ENCODE results near the gene PZP. TPM values are rescaled to one million over a fixed set of nuclear protein-coding genes. Genes with fewer than 3 reads are reported as not detected.

PZP gene
- total and polyA plus RNA-seq, 2 of the 8 experiments (the other 6 are each of a cell fraction or from before 2014, with no cell fraction given) = 0.08 TPM; not detected in 1

DNA sequence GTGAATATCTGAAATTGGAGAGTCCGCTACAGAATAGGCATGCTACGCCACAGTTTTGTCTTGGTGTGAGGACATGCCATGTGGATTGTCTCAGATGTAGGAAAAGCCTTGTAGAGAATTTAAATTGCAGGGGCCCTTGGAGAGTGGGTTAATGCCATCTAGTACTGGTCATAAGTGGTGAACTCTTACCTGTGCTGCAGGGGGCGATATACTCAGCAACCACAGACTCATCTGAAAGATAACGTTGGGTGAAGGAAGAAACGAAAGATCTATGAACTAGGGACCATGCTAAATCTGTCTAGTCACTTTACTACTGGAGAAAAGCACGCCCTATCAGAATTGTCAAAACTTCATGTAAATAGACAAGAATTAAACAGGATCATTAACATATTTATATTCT is 58.8 kb downstream of the PZP start:
- CTCF ChIA-PET (ENCODE audit: partially characterized antibody) = interaction anchor here (0.7 to 3.0 kb wide), 17 partner anchors 10 to 494 kb away, joined by 3 to 44 read pairs (median 3); partner anchors contain the start of gene A2M
- H3K9me3 ChIP-seq (ENCODE audit: insufficient read depth in 2 of 2, low read depth in 1 of 2, low read length in 1 of 2) = peaks cover 3 to 4% of the 10 kb centered on the region in 2 experiments; a peak in 2 of 4 replicates

More for the DNA sequence above, 58.8 kb downstream of the PZP start:
- Histone ChIP-seq H3K79me1 (ENCODE audit: low read depth, low read length) (no peaks in the 10 kb centered on the region), H3K9ac (replicated peaks in 1 of 4; ENCODE audit: extremely low read depth in 1 of 4, low read depth in 3 of 4, low read length in 3 of 4) (no peak overlapping the region), H3K56ac (replicated peaks; ENCODE audit: insufficient read length, low read depth, low read length) (no peak overlapping the region), H2BK5ac (ENCODE audit: low read depth, low read length) (no peak overlapping the region), H3K27ac (ENCODE audit: low read depth, low read length) (no peak overlapping the region), H3K4ac (replicated peaks; ENCODE audit: insufficient read length, low read depth, low read length) (no peak overlapping the region), H2AK5ac (ENCODE audit: low read depth, low read length) (no peak overlapping the region), H4K5ac (ENCODE audit: insufficient read length, low read depth, low read length) (no peak overlapping the region), H2BK12ac (ENCODE audit: low read depth, low read length) (no peak overlapping the region), H3K23ac (ENCODE audit: insufficient read length) (no peak overlapping the region), H4K8ac (ENCODE audit: extremely low read depth, insufficient read depth, low read length) (no peak overlapping the region), H4K20me1 (replicated peaks in 1 of 2; ENCODE audit: control insufficient read depth in 1 of 2, insufficient read depth in 2 of 2, low read length in 2 of 2) (no peaks in the 10 kb centered on the region), H2AFZ (ENCODE audit: low read length) (no peak overlapping the region; the same call in 1 of the 2 replicates), H3K27me3 (replicated peaks in 1 of 4; ENCODE audit: control insufficient read depth in 3 of 4, extremely low read depth in 1 of 4, insufficient read depth in 3 of 4, low read length in 3 of 4) (no peaks in the 10 kb centered on the region), H3K14ac (ENCODE audit: insufficient read length) (no peak overlapping the region), H3K4me2 (ENCODE audit: insufficient read depth in 1 of 2, low read depth in 2 of 2, low read length in 2 of 2) (no peak overlapping the region), H2BK120ac (replicated peaks; ENCODE audit: low read depth, low read length) (no peak overlapping the region), H2BK15ac (ENCODE audit: low read length) (no peak overlapping the region), H3K23me2 (ENCODE audit: low read depth, low read length) (no peaks in the 10 kb centered on the region), H3K18ac (ENCODE audit: extremely low read depth, low read length) (no peak overlapping the region), H2BK20ac (ENCODE audit: low read length) (no peak overlapping the region), H3K36me3 (ENCODE audit: control insufficient read depth in 2 of 4, insufficient read depth in 4 of 4, low read length in 3 of 4) (no peaks in the 10 kb centered on the region; a peak in 1 of 8 replicates), H3K4me3 (ENCODE audit: extremely low read depth in 1 of 4, insufficient read depth in 2 of 4, low read depth in 3 of 4, low read length in 4 of 4) (no peak overlapping the region), H3K79me2 (ENCODE audit: control insufficient read depth in 1 of 2, insufficient read depth in 2 of 2, low read length in 2 of 2) (no peaks in the 10 kb centered on the region), H3K4me1 (replicated peaks in 1 of 4; ENCODE audit: control insufficient read depth in 3 of 4, insufficient read depth in 4 of 4, low read length in 3 of 4) (peaks cover 0 to 2% (median 0%) of the 10 kb centered on the region in 4 experiments; a peak in 1 of 7 replicates), H4K91ac (replicated peaks; ENCODE audit: insufficient read length, low read length) (no peak overlapping the region)
- DNase-seq (ENCODE audit: low read depth in 1 of 2, low spot score in 2 of 2) (peak in 1 of 2 experiments; percentile 46), FAIRE-seq (peak; percentile 96)
- POLR2A ChIA-PET (ENCODE audit: partially characterized antibody) = no interaction called here
- WGBS, 2 experiments (ENCODE audit: extremely low coverage in 1 of 2, insufficient coverage in 1 of 2, insufficient read length in 1 of 2, insufficient replicate concordance in 2 of 2, low coverage in 1 of 2, low lambda C conversion rate in 2 of 2, missing lambda C conversion rate in 1 of 2) = 50% methylated on average over 6 of the region's 6 CpGs; no CpG with 5 or more reads in 1 of the 2 experiments
- no peak for TF ChIP-seq MAFK (IDR thresholded peaks at IDR 0.05; ENCODE audit: low read depth, low read length)
- TF ChIP-seq, protein P1, sequence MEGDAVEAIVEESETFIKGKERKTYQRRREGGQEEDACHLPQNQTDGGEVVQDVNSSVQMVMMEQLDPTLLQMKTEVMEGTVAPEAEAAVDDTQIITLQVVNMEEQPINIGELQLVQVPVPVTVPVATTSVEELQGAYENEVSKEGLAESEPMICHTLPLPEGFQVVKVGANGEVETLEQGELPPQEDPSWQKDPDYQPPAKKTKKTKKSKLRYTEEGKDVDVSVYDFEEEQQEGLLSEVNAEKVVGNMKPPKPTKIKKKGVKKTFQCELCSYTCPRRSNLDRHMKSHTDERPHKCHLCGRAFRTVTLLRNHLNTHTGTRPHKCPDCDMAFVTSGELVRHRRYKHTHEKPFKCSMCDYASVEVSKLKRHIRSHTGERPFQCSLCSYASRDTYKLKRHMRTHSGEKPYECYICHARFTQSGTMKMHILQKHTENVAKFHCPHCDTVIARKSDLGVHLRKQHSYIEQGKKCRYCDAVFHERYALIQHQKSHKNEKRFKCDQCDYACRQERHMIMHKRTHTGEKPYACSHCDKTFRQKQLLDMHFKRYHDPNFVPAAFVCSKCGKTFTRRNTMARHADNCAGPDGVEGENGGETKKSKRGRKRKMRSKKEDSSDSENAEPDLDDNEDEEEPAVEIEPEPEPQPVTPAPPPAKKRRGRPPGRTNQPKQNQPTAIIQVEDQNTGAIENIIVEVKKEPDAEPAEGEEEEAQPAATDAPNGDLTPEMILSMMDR (IDR thresholded peaks at IDR 0.05; ENCODE audit: control extremely low read depth in 1 of 3, insufficient read depth in 1 of 3, low read depth in 1 of 3, low read length in 3 of 3) = peak; percentile 3 to 78 (median 67)
- TF ChIP-seq EGR1 (IDR thresholded peaks at IDR 0.05; ENCODE audit: borderline replicate concordance, low read depth, low read length) = no peak
- no peak for TF ChIP-seq JUND (IDR thresholded peaks at IDR 0.05; ENCODE audit: low read length)
- peak; percentile 63 to 74 for TF ChIP-seq RAD21 (IDR thresholded peaks at IDR 0.05 in 1 of 2, conservative IDR thresholded peaks at IDR 0.05 in 1 of 2; ENCODE audit: low read depth in 2 of 2, low read length in 2 of 2)
- no peak for TF ChIP-seq HDAC2 (IDR thresholded peaks at IDR 0.05; ENCODE audit: borderline replicate concordance in 1 of 2, low read depth in 2 of 2, low read length in 2 of 2)
- TF ChIP-seq EP300 (IDR thresholded peaks at IDR 0.05; ENCODE audit: borderline replicate concordance in 1 of 2, low read depth in 2 of 2, low read length in 2 of 2) = no peak
- TF ChIP-seq SAP30 (IDR thresholded peaks at IDR 0.05; ENCODE audit: insufficient read depth, insufficient replicate concordance, low read length) = no peak
- no peak for TF ChIP-seq TEAD4 (IDR thresholded peaks at IDR 0.05; ENCODE audit: low read depth, low read length)
